Measurements from ENCODE around the gene ZMAT3.

The ZMAT3 gene

GRCh38 chr3:179038216-179038898 is 33.3 kb downstream of the ZMAT3 start:
- no peak for TF ChIP-seq EZH2phosphoT487 (IDR thresholded peaks at IDR 0.05; ENCODE audit: borderline replicate concordance)
- TF ChIP-seq, protein P1, sequence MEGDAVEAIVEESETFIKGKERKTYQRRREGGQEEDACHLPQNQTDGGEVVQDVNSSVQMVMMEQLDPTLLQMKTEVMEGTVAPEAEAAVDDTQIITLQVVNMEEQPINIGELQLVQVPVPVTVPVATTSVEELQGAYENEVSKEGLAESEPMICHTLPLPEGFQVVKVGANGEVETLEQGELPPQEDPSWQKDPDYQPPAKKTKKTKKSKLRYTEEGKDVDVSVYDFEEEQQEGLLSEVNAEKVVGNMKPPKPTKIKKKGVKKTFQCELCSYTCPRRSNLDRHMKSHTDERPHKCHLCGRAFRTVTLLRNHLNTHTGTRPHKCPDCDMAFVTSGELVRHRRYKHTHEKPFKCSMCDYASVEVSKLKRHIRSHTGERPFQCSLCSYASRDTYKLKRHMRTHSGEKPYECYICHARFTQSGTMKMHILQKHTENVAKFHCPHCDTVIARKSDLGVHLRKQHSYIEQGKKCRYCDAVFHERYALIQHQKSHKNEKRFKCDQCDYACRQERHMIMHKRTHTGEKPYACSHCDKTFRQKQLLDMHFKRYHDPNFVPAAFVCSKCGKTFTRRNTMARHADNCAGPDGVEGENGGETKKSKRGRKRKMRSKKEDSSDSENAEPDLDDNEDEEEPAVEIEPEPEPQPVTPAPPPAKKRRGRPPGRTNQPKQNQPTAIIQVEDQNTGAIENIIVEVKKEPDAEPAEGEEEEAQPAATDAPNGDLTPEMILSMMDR (conservative IDR thresholded peaks at IDR 0.05; ENCODE audit: low read length): no peak
- H3K4me3 ChIP-seq (ENCODE audit: low read length, poor library complexity, severe bottlenecking): no peak overlapping the region
- H3K9me3 ChIP-seq (ENCODE audit: insufficient read depth, low read depth, low read length): no peaks in the 10 kb centered on the region
- H3K4me1 ChIP-seq (ENCODE audit: insufficient read depth, low read length, poor library complexity, severe bottlenecking): no peaks in the 10 kb centered on the region
- H3K36me3 ChIP-seq (ENCODE audit: insufficient read depth, low read length): no peaks in the 10 kb centered on the region
- 0 out of 2 replicates have a peak, but pooled peaks cover 3% of the 10 kb centered on the region for H3K79me2 ChIP-seq (ENCODE audit: insufficient read depth, low read length)
- H3F3A ChIP-seq (ENCODE audit: low read depth): no peaks in the 10 kb centered on the region
- H3K4me2 ChIP-seq (ENCODE audit: low read depth, low read length, poor library complexity, severe bottlenecking): no peak overlapping the region
- H3K27me3 ChIP-seq (ENCODE audit: insufficient read depth, low read length, poor library complexity, severe bottlenecking): no peaks in the 10 kb centered on the region
- H3K9me2 ChIP-seq (replicated peaks; ENCODE audit: low read depth, low read length): no peaks in the 10 kb centered on the region
- no peak overlapping the region for H2AFZ ChIP-seq (ENCODE audit: low read length)
- H3K9ac ChIP-seq (ENCODE audit: low read depth, low read length, poor library complexity, severe bottlenecking): no peak overlapping the region
- H4K20me1 ChIP-seq (ENCODE audit: insufficient read depth, low read length, poor library complexity, severe bottlenecking): no peaks in the 10 kb centered on the region

- Histone ChIP-seq H3K4me3 (ENCODE audit: low read length, poor library complexity, severe bottlenecking) (no peak overlapping the region), H2AFZ (ENCODE audit: low read length) (no peak overlapping the region), H3K4me2 (ENCODE audit: low read depth, low read length, poor library complexity, severe bottlenecking) (no peak overlapping the region), H3K9me2 (replicated peaks; ENCODE audit: low read depth, low read length) (no peaks in the 10 kb centered on the region), H3K79me2 (ENCODE audit: insufficient read depth, low read length) (0 out of 2 replicates have a peak, but pooled peaks cover 3% of the 10 kb centered on the region), H4K20me1 (ENCODE audit: insufficient read depth, low read length, poor library complexity, severe bottlenecking) (no peaks in the 10 kb centered on the region), H3F3A (ENCODE audit: low read depth) (no peaks in the 10 kb centered on the region), H3K27me3 (ENCODE audit: insufficient read depth, low read length, poor library complexity, severe bottlenecking) (no peaks in the 10 kb centered on the region), H3K9ac (ENCODE audit: low read depth, low read length, poor library complexity, severe bottlenecking) (no peak overlapping the region), H3K36me3 (ENCODE audit: insufficient read depth, low read length) (no peaks in the 10 kb centered on the region), H3K4me1 (ENCODE audit: insufficient read depth, low read length, poor library complexity, severe bottlenecking) (no peaks in the 10 kb centered on the region), H3K9me3 (ENCODE audit: insufficient read depth, low read depth, low read length) (no peaks in the 10 kb centered on the region)
- no peak for TF ChIP-seq EZH2phosphoT487 (IDR thresholded peaks at IDR 0.05; ENCODE audit: borderline replicate concordance)
- TF ChIP-seq, protein P1 (conservative IDR thresholded peaks at IDR 0.05; ENCODE audit: low read length): no peak
These were observed 34.3 kb downstream of the ZMAT3 start for GRCh38 chr3:179037351-179037750.

- TF ChIP-seq, protein P1 (conservative IDR thresholded peaks at IDR 0.05; ENCODE audit: low read length): no peak
- no peak for TF ChIP-seq EZH2phosphoT487 (IDR thresholded peaks at IDR 0.05; ENCODE audit: borderline replicate concordance)
- no peaks in the 10 kb centered on the region for H4K20me1 ChIP-seq (ENCODE audit: insufficient read depth, low read length, poor library complexity, severe bottlenecking)
- H3K9me3 ChIP-seq (ENCODE audit: insufficient read depth, low read depth, low read length): no peaks in the 10 kb centered on the region
- no peaks in the 10 kb centered on the region for H3K4me1 ChIP-seq (ENCODE audit: insufficient read depth, low read length, poor library complexity, severe bottlenecking)
- no peaks in the 10 kb centered on the region for H3K9me2 ChIP-seq (replicated peaks; ENCODE audit: low read depth, low read length)
- H3K4me2 ChIP-seq (ENCODE audit: low read depth, low read length, poor library complexity, severe bottlenecking): no peak overlapping the region
- no peaks in the 10 kb centered on the region for H3K36me3 ChIP-seq (ENCODE audit: insufficient read depth, low read length)
- 0 out of 2 replicates have a peak, but pooled peaks cover 3% of the 10 kb centered on the region for H3K79me2 ChIP-seq (ENCODE audit: insufficient read depth, low read length)
- no peaks in the 10 kb centered on the region for H3K27me3 ChIP-seq (ENCODE audit: insufficient read depth, low read length, poor library complexity, severe bottlenecking)
- H3K4me3 ChIP-seq (ENCODE audit: low read length, poor library complexity, severe bottlenecking): no peak overlapping the region
- no peak overlapping the region for H3K9ac ChIP-seq (ENCODE audit: low read depth, low read length, poor library complexity, severe bottlenecking)
- H3F3A ChIP-seq (ENCODE audit: low read depth): no peaks in the 10 kb centered on the region
- no peak overlapping the region for H2AFZ ChIP-seq (ENCODE audit: low read length)
These were observed 34.8 kb downstream of the ZMAT3 start for GRCh38 chr3:179036626-179037300.

Measured in Loucy (cell line).